Breast epithelium (tissue), 4 donors: ENCODE measurements around the gene PHF21B. TPM values are rescaled to one million over a fixed set of nuclear protein-coding genes. Genes with fewer than 3 reads are reported as not detected.

ENCODE experiments used
- DNase-seq, 2 donors: peaks; one replicate each; pipeline ENCODE4 v3.0.0-alpha.2; 2019; ENCODE audit warnings: low spot score in 2 of 2
- H3K27ac ChIP-seq, 2 donors: fragments of 200-600 bp; sonication (generic) in 1 of 2; one replicate each; pipeline ENCODE4 v1.5.1; 2016 to 2019; ENCODE audit warnings: mild to moderate bottlenecking in 1 of 2
- H3K27me3 ChIP-seq, 2 donors: fragments of 200-600 bp; sonication (generic) in 1 of 2; one replicate each; pipeline versions ENCODE4 v1.5.1 to v1.6.0; 2017 to 2019; ENCODE audit warnings: control low read depth in 1 of 2, mild to moderate bottlenecking in 1 of 2
- H3K36me3 ChIP-seq: fragments of 200-600 bp; one replicate; pipeline ENCODE4 v1.5.1; 2019
- H3K4me1 ChIP-seq, 2 donors: fragments of 200-600 bp; sonication (generic); one replicate each; pipeline ENCODE4 v1.5.1; 2016 to 2019; ENCODE audit warnings: control low read depth in 1 of 2
- H3K4me3 ChIP-seq, 3 donors: fragments of 200-600 bp; sonication (generic); 1 replicate in 2 of 3; 2 replicates in 1 of 3; pipeline ENCODE4 v1.5.1; 2016 to 2019; ENCODE audit warnings: mild to moderate bottlenecking in 3 of 3, moderate library complexity in 2 of 3
- H3K9me3 ChIP-seq, 2 donors: fragments of 200-600 bp; sonication (generic) in 1 of 2; one replicate each; pipeline ENCODE4 v1.5.1; 2016 to 2019; ENCODE audit warnings: control low read depth in 1 of 2
- CTCF ChIP-seq, 3 donors: fragments of 450-650 bp; IDR thresholded peaks; one replicate each; pipeline ENCODE4 v1.5.1; 2016 to 2017; ENCODE audit warnings: antibody characterized with exemption in 3 of 3, mild to moderate bottlenecking in 3 of 3, moderate library complexity in 3 of 3
- POLR2A ChIP-seq: fragments of 450-650 bp; IDR thresholded peaks from one replicate; pipeline ENCODE4 v1.6.1; 2016; ENCODE audit warnings: antibody characterized with exemption, mild to moderate bottlenecking, moderate library complexity
- POLR2AphosphoS5 ChIP-seq, 3 donors: sonication (generic); formaldehyde crosslinking; IDR thresholded peaks; one replicate each; pipeline ENCODE4 v1.6.1; 2017; ENCODE audit warnings: antibody characterized with exemption in 3 of 3
- intact Hi-C: fragments of 100-400 bp; cut with DNase I; formaldehyde crosslinking; loops from one replicate; pipeline ENCODE4 v1.15.1; 2023; ENCODE audit warnings: low total_unique reads
- total RNA-seq, 3 donors: library from RNA; depleted of rRNA; stranded (reverse); fragments of >200 nt; gene quantifications; one replicate each; pipeline ENCODE4 v1.1.0, GENCODE V29; 2016

Gene PHF21B
- total RNA-seq, 3 donors from 2014 or later = 3.6 to 4.1 TPM; not detected in 1

DNA sequence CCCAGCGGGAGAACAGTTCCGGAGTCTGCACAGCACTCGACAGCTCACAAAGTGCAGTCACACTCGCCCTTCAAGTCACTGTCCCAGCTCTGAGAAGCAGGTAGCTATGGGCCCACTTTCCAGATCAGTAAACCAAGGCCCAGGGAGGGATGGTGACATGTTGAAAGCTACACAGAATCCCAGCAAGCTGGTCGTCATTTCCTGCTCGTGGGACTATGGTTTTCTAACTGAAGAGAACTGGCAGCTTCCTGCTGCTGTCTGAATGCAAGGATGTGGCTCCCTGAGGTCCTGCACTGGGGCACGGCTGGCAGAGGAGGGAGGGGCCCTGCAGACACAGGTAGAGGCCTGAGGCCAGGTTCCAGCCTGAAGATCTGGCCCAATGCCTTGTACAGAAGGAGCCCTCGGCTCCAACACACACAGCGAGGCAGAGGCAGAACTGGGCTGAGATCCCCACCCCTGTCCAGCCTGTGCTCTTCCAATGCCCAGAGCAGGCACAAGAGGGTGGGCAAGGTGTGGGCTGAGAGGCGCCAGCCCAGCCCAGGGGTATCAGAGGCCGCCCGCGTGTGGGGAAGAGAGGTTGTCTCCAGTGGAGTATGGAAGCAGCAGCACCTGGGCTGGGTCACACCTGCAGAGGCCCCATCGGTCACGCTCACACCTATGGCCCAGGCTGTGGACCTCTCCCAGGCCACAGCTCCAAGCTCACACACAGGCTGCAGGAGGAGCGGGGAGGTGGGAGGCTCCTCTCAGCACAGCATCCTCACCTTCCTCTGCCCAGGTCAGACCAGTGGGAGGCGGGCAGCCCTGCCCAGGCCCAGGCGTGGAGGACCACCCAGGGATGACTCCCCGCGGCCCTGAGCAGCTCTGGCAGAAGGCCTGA, 119.2 kb downstream of the PHF21B start:
- intact Hi-C loops = no loop called here
- TF ChIP-seq POLR2A = no peak
- no peak for TF ChIP-seq POLR2AphosphoS5 (IDR thresholded peaks at IDR 0.05)
- no peak for TF ChIP-seq CTCF (IDR thresholded peaks at IDR 0.05)
- H3K4me3 ChIP-seq = no peak overlapping the region
- H3K27me3 ChIP-seq = no peaks in the 10 kb centered on the region
- no peak overlapping the region for H3K27ac ChIP-seq
- H3K9me3 ChIP-seq = no peaks in the 10 kb centered on the region
- no peaks in the 10 kb centered on the region for H3K4me1 ChIP-seq
- H3K36me3 ChIP-seq = no peaks in the 10 kb centered on the region
- peak in 1 of 2 donors; percentile 38 for DNase-seq

DNA sequence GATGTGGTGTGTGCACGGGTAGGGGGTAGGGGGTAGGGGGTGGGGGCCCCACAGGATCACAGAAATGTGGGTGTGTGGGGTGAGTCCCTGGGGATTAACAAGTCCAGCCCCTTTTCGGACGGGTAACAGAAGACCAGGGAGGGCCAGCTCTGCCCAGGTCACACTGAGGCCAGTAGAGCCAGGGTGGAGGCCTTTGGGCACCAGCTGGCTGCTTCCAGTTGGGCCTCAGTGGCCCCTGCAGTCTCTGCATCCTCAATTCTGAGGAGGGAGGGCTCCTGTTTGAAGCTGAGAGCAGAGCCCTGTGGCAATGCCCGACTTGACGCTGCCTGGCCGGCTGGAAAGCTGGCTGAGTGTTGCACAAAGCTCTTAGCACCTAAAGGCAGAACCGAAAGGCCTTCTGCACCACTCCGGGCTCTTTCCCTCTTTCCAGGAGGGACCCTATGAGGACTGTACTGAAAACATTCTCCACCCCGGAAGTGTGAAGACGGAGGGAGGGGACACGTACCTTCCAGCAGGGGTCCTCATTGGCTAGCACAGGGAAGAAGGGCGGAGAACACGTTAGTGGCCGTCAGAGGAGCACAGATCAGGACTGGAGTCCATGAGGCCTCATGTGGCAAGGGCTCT, 120.4 kb downstream of the PHF21B start:
- Histone ChIP-seq H3K4me3 (no peak overlapping the region), H3K27ac (no peak overlapping the region), H3K36me3 (no peaks in the 10 kb centered on the region), H3K9me3 (no peaks in the 10 kb centered on the region), H3K4me1 (no peaks in the 10 kb centered on the region), H3K27me3 (no peaks in the 10 kb centered on the region)
- intact Hi-C loops = no loop called here
- DNase-seq = peak in 1 of 2 donors; percentile 20
- TF ChIP-seq POLR2AphosphoS5 (IDR thresholded peaks at IDR 0.05) = no peak
- no peak for TF ChIP-seq CTCF (IDR thresholded peaks at IDR 0.05)
- no peak for TF ChIP-seq POLR2A

GRCh38 chr22:44888491-44889254, 121.1 kb downstream of the PHF21B start:
- peak in 1 of 2 donors; percentile 44 for DNase-seq
- intact Hi-C loops = no loop called here
- no peaks in the 10 kb centered on the region for H3K27me3 ChIP-seq
- H3K9me3 ChIP-seq = no peaks in the 10 kb centered on the region
- H3K4me3 ChIP-seq = no peak overlapping the region
- no peak overlapping the region for H3K27ac ChIP-seq
- H3K4me1 ChIP-seq = no peaks in the 10 kb centered on the region
- TF ChIP-seq POLR2A (no peak), CTCF (IDR thresholded peaks at IDR 0.05) (no peak), POLR2AphosphoS5 (IDR thresholded peaks at IDR 0.05) (no peak)
- H3K36me3 ChIP-seq = no peaks in the 10 kb centered on the region

- DNase-seq = peak in 1 of 2 donors; percentile 35
- TF ChIP-seq POLR2A (no peak), CTCF (IDR thresholded peaks at IDR 0.05) (no peak), POLR2AphosphoS5 (IDR thresholded peaks at IDR 0.05) (no peak)
- no peak overlapping the region for H3K4me3 ChIP-seq
- H3K36me3 ChIP-seq = no peaks in the 10 kb centered on the region
- no peaks in the 10 kb centered on the region for H3K27me3 ChIP-seq
- H3K27ac ChIP-seq = no peak overlapping the region
- no peaks in the 10 kb centered on the region for H3K4me1 ChIP-seq
- H3K9me3 ChIP-seq = no peaks in the 10 kb centered on the region
- intact Hi-C loops = no loop called here
Measured at GRCh38 chr22:44887941-44888366, 121.9 kb downstream of the PHF21B start.
